A549 (cell line): ENCODE results near the gene MIS18A. TPM values are rescaled to one million over a fixed set of nuclear protein-coding genes. Genes with fewer than 3 reads are reported as not detected.

Source experiments
- ATAC-seq, 2 experiments: fragments of 200-7000 bp in 1 of 2; fragments of >200 bp in 1 of 2; cut with Nextera tagmentation in 1 of 2; cut with Tn5 transposase in 1 of 2; 3 replicates each; pipeline versions ENCODE4 v1.8.0 to v1.9.1; 2018 to 2020; ENCODE audit warnings: mild to moderate bottlenecking in 1 of 2, moderate library complexity in 1 of 2
- CTCF ChIA-PET: fragments of 300-600 bp; sonication (Branson Sonifier 250); formaldehyde crosslinking; extraction: SDS; loops from one replicate; lab custom pipeline; 2021; ENCODE audit warnings: antibody characterized with exemption, inconsistent platforms; lab: Yijun Ruan, JAX
- POLR2A ChIA-PET: fragments of 350-600 bp; formaldehyde crosslinking; extraction: SDS; loops from one replicate; lab custom pipeline; 2021; ENCODE audit warnings: antibody characterized with exemption, inconsistent platforms; lab: Yijun Ruan, JAX
- DNase-seq, 2 experiments: peaks; one replicate each; pipeline versions ENCODE4 v3.0.0 to v3.0.0-alpha.2; 2011 to 2016; ENCODE audit warnings: low read depth in 1 of 2, low spot score in 1 of 2
- FAIRE-seq: peaks from 2 replicates; lab custom pipeline; 2011; peaks lifted over from hg19 to GRCh38; lab: Jason Lieb, UNC
- H3K27ac ChIP-seq, 2 experiments: fragments of >200 bp; sonication (Bioruptor Twin); formaldehyde crosslinking; 3 replicates each; pipeline ENCODE4 v1.5.1; 2016 to 2017
- H3K4me1 ChIP-seq: fragments of >200 bp; sonication (Bioruptor Twin); formaldehyde crosslinking; 3 replicates; pipeline ENCODE4 v1.6.1; 2016
- H3K4me2 ChIP-seq: fragments of >200 bp; sonication (Bioruptor Twin); formaldehyde crosslinking; 3 replicates; pipeline ENCODE4 v1.6.1; 2016
- H3K4me3 ChIP-seq: fragments of >200 bp; sonication (Bioruptor Twin); formaldehyde crosslinking; 3 replicates; pipeline ENCODE4 v1.5.1; 2016
- H3K9me3 ChIP-seq: fragments of >200 bp; sonication (Bioruptor Twin); formaldehyde crosslinking; 3 replicates; pipeline ENCODE4 v1.6.1; 2016
- BHLHE40 ChIP-seq: IDR thresholded peaks from 2 replicates; pipeline ENCODE4 v1.6.1; 2012; ENCODE audit warnings: low read depth, low read length, inconsistent platforms
- CHD2 ChIP-seq: fragments of 150-350 bp; IDR thresholded peaks from 2 replicates; pipeline ENCODE4 v1.6.1; 2014; ENCODE audit warnings: low read length; ENCODE audit not compliant: partially characterized antibody
- EHMT2 ChIP-seq: fragments of 200-600 bp; sonication (generic); IDR thresholded peaks from 2 replicates; pipeline ENCODE4 v1.6.1; 2016; ENCODE audit warnings: antibody characterized with exemption, low read depth, mild to moderate bottlenecking, moderate library complexity
- ESRRA ChIP-seq: fragments of 150-350 bp; IDR thresholded peaks from 2 replicates; pipeline ENCODE4 v1.6.1; 2014; ENCODE audit warnings: mild to moderate bottlenecking, low read length, borderline replicate concordance
- FOSL2 ChIP-seq, 2 experiments: fragments of 450-650 bp in 1 of 2; fragments of >200 bp in 1 of 2; sonication (Bioruptor Twin) in 1 of 2; formaldehyde crosslinking; IDR thresholded peaks; 2 replicates each; pipeline versions ENCODE4 v1.5.0 to v1.6.1; 2016 to 2020; ENCODE audit warnings: mild to moderate bottlenecking in 1 of 2, moderate library complexity in 1 of 2
- HEYL ChIP-seq: fragments of 250-450 bp; sonication (Bioruptor Pico); IDR thresholded peaks from 2 replicates; pipeline ENCODE4 v1.8.0; 2021; ENCODE audit warnings: mild to moderate bottlenecking, moderate library complexity
- HOXA7 ChIP-seq: fragments of 250-450 bp; sonication (Bioruptor Pico); IDR thresholded peaks from 2 replicates; pipeline ENCODE4 v1.5.0; 2020; ENCODE audit warnings: mild to moderate bottlenecking, moderate library complexity
- JUN ChIP-seq, 2 experiments: fragments of >200 bp; sonication (Bioruptor Twin); formaldehyde crosslinking; IDR thresholded peaks; 2 replicates in 1 of 2; 3 replicates in 1 of 2; pipeline ENCODE4 v1.6.1; 2016 to 2017
- JUNB ChIP-seq: fragments of >200 bp; sonication (Bioruptor Twin); formaldehyde crosslinking; IDR thresholded peaks from 2 replicates; pipeline ENCODE4 v1.6.1; 2016
- KDM1A ChIP-seq: fragments of 200-600 bp; sonication (generic); IDR thresholded peaks from 2 replicates; pipeline ENCODE4 v1.6.1; 2016; ENCODE audit warnings: low read depth, mild to moderate bottlenecking
- MYC ChIP-seq: IDR thresholded peaks from 2 replicates; pipeline ENCODE4 v1.6.1; 2012; ENCODE audit warnings: mild to moderate bottlenecking, inconsistent platforms, low read length, improper control_type of control experiment, borderline replicate concordance
- NFE2L2 ChIP-seq: fragments of 150-350 bp; conservative IDR thresholded peaks from 2 replicates; pipeline ENCODE4 v1.6.1; 2014; ENCODE audit warnings: low read length
- NPAS2 ChIP-seq: fragments of 250-450 bp; sonication (Bioruptor Pico); IDR thresholded peaks from 2 replicates; pipeline ENCODE4 v1.8.0; 2022; ENCODE audit warnings: mild to moderate bottlenecking, moderate library complexity, borderline replicate concordance
- POLR2A ChIP-seq: IDR thresholded peaks from 2 replicates; pipeline ENCODE4 v1.6.1; 2012; ENCODE audit warnings: mild to moderate bottlenecking, low read length
- RAD21 ChIP-seq, 2 experiments: fragments of >200 bp in 1 of 2; sonication (Bioruptor Twin) in 1 of 2; formaldehyde crosslinking in 1 of 2; IDR thresholded peaks in 1 of 2; conservative IDR thresholded peaks in 1 of 2; 2 replicates in 1 of 2; 3 replicates in 1 of 2; pipeline ENCODE4 v1.6.1; 2012 to 2018; ENCODE audit warnings: inconsistent platforms in 1 of 2
- RARB ChIP-seq: fragments of 250-450 bp; sonication (Bioruptor Pico); IDR thresholded peaks from 2 replicates; pipeline ENCODE4 v1.8.0; 2021; ENCODE audit warnings: mild to moderate bottlenecking, moderate library complexity
- RFX5 ChIP-seq: fragments of 450-650 bp; IDR thresholded peaks from 2 replicates; pipeline ENCODE4 v1.7.1; 2014; ENCODE audit warnings: antibody characterized with exemption, mild to moderate bottlenecking, moderate library complexity
- RNF2 ChIP-seq: fragments of 200-600 bp; sonication (generic); IDR thresholded peaks from 2 replicates; pipeline ENCODE4 v1.6.1; 2016; ENCODE audit warnings: low read depth, mild to moderate bottlenecking, antibody characterized with exemption, moderate library complexity, borderline replicate concordance
- ZNF302 ChIP-seq: fragments of 250-450 bp; sonication (Bioruptor Pico); IDR thresholded peaks from 2 replicates; pipeline ENCODE4 v1.9.0; 2021; ENCODE audit warnings: inconsistent platforms, mild to moderate bottlenecking, moderate library complexity
- ZSCAN20 ChIP-seq: fragments of 250-450 bp; sonication (Bioruptor Pico); IDR thresholded peaks from 2 replicates; pipeline ENCODE4 v1.8.0; 2022; ENCODE audit warnings: mild to moderate bottlenecking, moderate library complexity
- WGBS: methylation state at CpG from one replicate; pipeline ENCODE4 v1.1.6; 2017; ENCODE audit errors: missing lambda C conversion rate; 5-methylcytosine and 5-hydroxymethylcytosine counted together
- polyA plus RNA-seq, 4 experiments: library from polyadenylated mRNA; depleted of rRNA in 3 of 4; stranded (reverse); fragments of >200 nt; fragmentation: RNase III in 1 of 4; extraction: RNeasy Plus Mini Kit Qiagen cat#74134 plus additional on column Dnase treatment in 1 of 4; gene quantifications; 2 replicates in 3 of 4; 3 replicates in 1 of 4; pipeline ENCODE4 v1.2.3, GENCODE V29; 2011 to 2017
- TF ChIP-seq, protein P1 (sequence below): fragments of 450-650 bp; IDR thresholded peaks from 2 replicates; pipeline ENCODE4 v1.6.1; 2014; ENCODE audit warnings: antibody characterized with exemption
- TF ChIP-seq, protein P2 (sequence below): fragments of 250-450 bp; sonication (Bioruptor Pico); IDR thresholded peaks from 2 replicates; pipeline ENCODE4 v1.5.0; 2020; ENCODE audit warnings: low read depth, mild to moderate bottlenecking, moderate library complexity
- TF ChIP-seq, protein P3 (sequence below): IDR thresholded peaks from 2 replicates; pipeline ENCODE4 v1.6.1; 2012

Gene MIS18A
- polyA plus RNA-seq, 2 of the 4 experiments (the other 2 are of a cell fraction) = 18.4 to 18.8 TPM

DNA sequence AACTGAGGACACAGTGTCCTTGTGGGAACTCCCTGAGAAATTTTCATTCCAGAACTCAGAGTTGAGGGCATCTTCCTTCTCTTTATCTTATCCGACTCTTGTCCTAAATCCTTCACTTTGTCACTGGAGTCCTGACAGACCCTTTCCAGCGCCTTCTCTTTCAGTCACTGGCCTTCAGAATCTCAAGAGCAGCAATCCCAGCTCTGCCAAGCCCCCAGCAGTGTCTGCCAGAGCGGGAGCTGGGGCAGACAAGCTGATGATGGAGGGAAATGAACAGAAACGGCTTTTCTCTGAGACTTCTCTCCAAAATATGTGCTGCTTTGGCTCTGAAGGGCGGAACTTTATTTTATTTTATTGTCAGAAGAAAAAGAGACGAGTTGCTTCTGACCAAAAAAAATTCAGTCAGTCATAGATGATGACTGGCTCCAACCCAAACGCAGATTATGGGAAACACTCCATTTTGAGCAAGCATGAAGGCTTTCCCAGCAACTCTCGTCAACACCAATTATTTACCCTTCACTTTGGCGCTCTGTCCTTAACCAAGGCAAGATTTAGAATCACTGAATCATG is 32.2 kb downstream of the MIS18A start:
- Histone ChIP-seq H3K9me3 (no peaks in the 10 kb centered on the region; the same call in 2 of the 3 replicates), H3K4me3 (no peak overlapping the region), H3K4me1 (no peaks in the 10 kb centered on the region), H3K27ac (no peak overlapping the region), H3K4me2 (no peak overlapping the region)
- no peak for ATAC-seq
- WGBS = 15% methylated on average over 9 of the region's 9 CpGs
- POLR2A ChIA-PET = no interaction called here
- DNase-seq = no peak
- CTCF ChIA-PET = interaction anchor here (3.7 kb wide), 1 partner anchor 12 kb away, joined by 17 read pairs; no protein-coding TSS in a partner anchor
- TF ChIP-seq ZNF302 (CRISPR knock-in tag) (no peak), ZSCAN20 (CRISPR knock-in tag) (no peak), NFE2L2 (no peak), BHLHE40 (no peak), ESRRA (no peak), JUN (IDR thresholded peaks at IDR 0.05) (no peak), RFX5 (no peak), EHMT2 (no peak), KDM1A (no peak)
- TF ChIP-seq, protein P1, sequence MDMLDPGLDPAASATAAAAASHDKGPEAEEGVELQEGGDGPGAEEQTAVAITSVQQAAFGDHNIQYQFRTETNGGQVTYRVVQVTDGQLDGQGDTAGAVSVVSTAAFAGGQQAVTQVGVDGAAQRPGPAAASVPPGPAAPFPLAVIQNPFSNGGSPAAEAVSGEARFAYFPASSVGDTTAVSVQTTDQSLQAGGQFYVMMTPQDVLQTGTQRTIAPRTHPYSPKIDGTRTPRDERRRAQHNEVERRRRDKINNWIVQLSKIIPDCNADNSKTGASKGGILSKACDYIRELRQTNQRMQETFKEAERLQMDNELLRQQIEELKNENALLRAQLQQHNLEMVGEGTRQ = no peak
- no peak for FAIRE-seq

DNA sequence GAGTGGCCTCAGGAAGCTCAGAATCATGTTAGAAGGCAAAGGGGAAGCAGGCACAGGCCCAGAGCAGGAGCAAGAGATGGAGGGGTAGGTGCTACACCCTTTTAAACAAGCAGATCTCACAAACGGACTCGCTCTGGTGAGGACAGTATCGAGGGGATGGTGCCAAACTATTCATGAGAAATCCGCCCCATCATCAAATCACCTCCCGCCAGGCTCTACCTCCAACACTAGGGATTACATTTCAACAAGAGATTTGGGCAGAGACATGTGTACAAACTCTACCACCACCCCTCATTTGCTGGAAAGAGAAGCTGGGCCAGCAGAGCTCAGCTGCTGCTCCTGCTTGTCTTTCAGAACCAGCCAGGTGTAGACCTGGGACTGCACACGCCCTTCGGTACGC is 32.9 kb downstream of the MIS18A start:
- Histone ChIP-seq H3K27ac (no peak overlapping the region), H3K9me3 (no peaks in the 10 kb centered on the region; the same call in 2 of the 3 replicates), H3K4me1 (no peaks in the 10 kb centered on the region), H3K4me2 (no peak overlapping the region), H3K4me3 (no peak overlapping the region)
- no peak for ATAC-seq
- WGBS = 15% methylated on average over 8 of the region's 8 CpGs
- no peak for DNase-seq
- POLR2A ChIA-PET = interaction anchor here (0.5 kb wide), 1 partner anchor 227 kb away, joined by 3 read pairs; no protein-coding TSS in a partner anchor
- no peak for TF ChIP-seq JUNB
- TF ChIP-seq, protein P2, sequence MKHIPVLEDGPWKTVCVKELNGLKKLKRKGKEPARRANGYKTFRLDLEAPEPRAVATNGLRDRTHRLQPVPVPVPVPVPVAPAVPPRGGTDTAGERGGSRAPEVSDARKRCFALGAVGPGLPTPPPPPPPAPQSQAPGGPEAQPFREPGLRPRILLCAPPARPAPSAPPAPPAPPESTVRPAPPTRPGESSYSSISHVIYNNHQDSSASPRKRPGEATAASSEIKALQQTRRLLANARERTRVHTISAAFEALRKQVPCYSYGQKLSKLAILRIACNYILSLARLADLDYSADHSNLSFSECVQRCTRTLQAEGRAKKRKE (CRISPR knock-in tag) = no peak
- TF ChIP-seq, protein P3, sequence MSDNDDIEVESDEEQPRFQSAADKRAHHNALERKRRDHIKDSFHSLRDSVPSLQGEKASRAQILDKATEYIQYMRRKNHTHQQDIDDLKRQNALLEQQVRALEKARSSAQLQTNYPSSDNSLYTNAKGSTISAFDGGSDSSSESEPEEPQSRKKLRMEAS = no peak
- TF ChIP-seq CHD2 = no peak
- no peak for TF ChIP-seq NPAS2 (CRISPR knock-in tag)
- no peak for TF ChIP-seq FOSL2 (IDR thresholded peaks at IDR 0.05)
- no peak for TF ChIP-seq FOSL2 (CRISPR knock-in tag; IDR thresholded peaks at IDR 0.05)
- no peak for TF ChIP-seq HEYL (CRISPR knock-in tag)
- CTCF ChIA-PET = interaction anchor here (3.7 kb wide), 1 partner anchor 12 kb away, joined by 17 read pairs; no protein-coding TSS in a partner anchor
- FAIRE-seq = no peak

DNA sequence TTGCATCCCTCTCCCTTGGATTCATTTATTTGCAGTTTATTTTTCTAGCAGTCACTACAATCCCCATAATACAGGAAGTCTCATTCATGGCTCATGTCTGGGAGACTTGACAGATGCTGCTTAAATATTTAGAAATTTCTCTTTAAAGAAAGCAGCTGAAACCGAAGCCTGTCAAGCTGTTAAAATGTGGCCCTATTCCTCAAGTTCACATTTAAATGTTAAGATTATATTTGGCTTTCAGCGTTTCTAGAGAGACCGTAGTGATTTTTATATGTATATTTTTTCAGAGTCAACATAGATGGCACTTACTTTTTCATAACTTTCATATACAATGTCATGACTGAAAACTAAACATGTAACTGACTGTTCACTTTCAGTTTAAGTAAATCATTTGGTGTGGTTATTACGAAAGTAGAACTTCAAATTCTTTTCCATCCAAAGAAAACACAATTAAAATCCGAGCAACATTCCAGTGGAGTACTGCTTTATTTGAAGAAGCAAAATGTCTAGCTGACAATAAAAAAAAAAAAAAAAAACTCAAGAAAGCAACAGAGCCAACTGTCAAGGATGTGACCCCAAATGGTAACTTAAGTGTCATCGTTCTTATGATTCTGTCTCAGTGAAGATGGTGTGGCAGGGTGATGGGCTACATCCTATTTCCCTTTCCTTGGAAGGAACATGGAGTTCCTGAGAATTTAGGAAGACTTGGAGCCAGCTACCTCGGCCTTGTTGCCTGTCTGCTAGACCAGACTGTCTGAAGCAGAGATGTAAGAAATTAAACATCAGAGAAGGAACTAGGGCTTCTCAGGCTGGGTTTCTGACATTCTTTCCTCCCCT is 37.8 kb downstream of the MIS18A start:
- Histone ChIP-seq H3K4me2 (no peak overlapping the region), H3K27ac (no peak overlapping the region)
- TF ChIP-seq RARB (CRISPR knock-in tag) = no peak
- no peak for TF ChIP-seq MYC
- no peak for TF ChIP-seq CHD2
- TF ChIP-seq POLR2A = no peak
- TF ChIP-seq, protein P2 (CRISPR knock-in tag) = no peak
- no peak for TF ChIP-seq RAD21 (conservative IDR thresholded peaks at IDR 0.05 in 1 of 2, IDR thresholded peaks at IDR 0.05 in 1 of 2)
- TF ChIP-seq HOXA7 (CRISPR knock-in tag) = no peak
- TF ChIP-seq RNF2 = no peak
- TF ChIP-seq BHLHE40 = no peak
- TF ChIP-seq, all 56 proteins: peak for 0
- FAIRE-seq (no peak), DNase-seq (no peak), ATAC-seq (no peak)
- 13% methylated on average over 7 of the region's 7 CpGs for WGBS
- H3K4me3 ChIP-seq = no peak overlapping the region
- ChIA-PET CTCF (no interaction called here), POLR2A (no interaction called here)
- H3K4me1 ChIP-seq = no peaks in the 10 kb centered on the region
- peaks cover 5% of the 10 kb centered on the region; the same call in 1 of the 3 replicates for H3K9me3 ChIP-seq
